Occipital lobe (tissue), 1 donor: ENCODE results near the gene CCDC194. TPM values are rescaled to one million over a fixed set of nuclear protein-coding genes. Genes with fewer than 3 reads are reported as not detected.

ENCODE experiments used
- total RNA-seq: library from RNA; depleted of rRNA; stranded (reverse); fragments of >200 nt; gene quantifications from one replicate; pipeline ENCODE4 v1.2.3, GENCODE V29; 2014

The CCDC194 gene
- total RNA-seq, 1 donor from 2014 or later = not detected

Other genes starting within 250 kb of the CCDC194 start
- 10.1 TPM for gene USE1, start 178.8 kb downstream of the CCDC194 start, total RNA-seq
- 1.4 TPM for gene OCEL1, start 168.0 kb downstream of the CCDC194 start, total RNA-seq
- gene NR2F6, start 148.3 kb downstream of the CCDC194 start, total RNA-seq = 9.8 TPM
- gene USHBP1, start 129.5 kb downstream of the CCDC194 start, total RNA-seq = 0.47 TPM
- gene BABAM1, start 126.8 kb downstream of the CCDC194 start, total RNA-seq = 59.0 TPM
- gene ANKLE1, start 112.3 kb downstream of the CCDC194 start, total RNA-seq = 0.94 TPM
- 20.6 TPM for gene ABHD8, start 90.8 kb downstream of the CCDC194 start, total RNA-seq
- 9.0 TPM for gene MRPL34, start 88.3 kb downstream of the CCDC194 start, total RNA-seq
- 10.0 TPM for gene DDA1, start 84.6 kb downstream of the CCDC194 start, total RNA-seq
- 29.6 TPM for gene ANO8, start 59.3 kb downstream of the CCDC194 start, total RNA-seq
- 23.2 TPM for gene GTPBP3, start 56.6 kb downstream of the CCDC194 start, total RNA-seq
- 0.94 TPM for gene PLVAP, start 16.9 kb downstream of the CCDC194 start, total RNA-seq
- gene BST2, start 11.4 kb upstream of the CCDC194 start, total RNA-seq = 3.3 TPM
- gene MVB12A, start 25.9 kb upstream of the CCDC194 start, total RNA-seq = 19.3 TPM
- 0.94 TPM for gene TMEM221, start 54.5 kb upstream of the CCDC194 start, total RNA-seq
- gene NXNL1, start 66.7 kb upstream of the CCDC194 start, total RNA-seq = not detected
- gene SLC27A1, start 76.3 kb upstream of the CCDC194 start, total RNA-seq = 14.2 TPM
- 36.3 TPM for gene PGLS, start 117.5 kb upstream of the CCDC194 start, total RNA-seq
- gene COLGALT1, start 161.5 kb upstream of the CCDC194 start, total RNA-seq = 20.7 TPM